SK-N-SH treated with all-trans-retinoic acid at 6 μM for 48 hours (cell line): ENCODE data around the gene PCDH17.

Experiments used
- ATAC-seq: fragments of 200-7000 bp; cut with Tn5 transposase; 3 replicates; pipeline ENCODE4 v1.9.1; 2020; ENCODE audit warnings: mild to moderate bottlenecking, moderate library complexity
- BACH2 ChIP-seq: fragments of 250-450 bp; sonication (Bioruptor Pico); IDR thresholded peaks from 2 replicates; pipeline ENCODE4 v1.9.0; 2021; ENCODE audit warnings: mild to moderate bottlenecking, borderline replicate concordance
- ESRRG ChIP-seq: fragments of 250-450 bp; sonication (Bioruptor Pico); IDR thresholded peaks from 2 replicates; pipeline ENCODE4 v1.6.1; 2021; ENCODE audit warnings: mild to moderate bottlenecking
- ISL1 ChIP-seq: fragments of 250-450 bp; sonication (Bioruptor Pico); IDR thresholded peaks from 2 replicates; pipeline ENCODE4 v2.1.2; 2022; ENCODE audit warnings: mild to moderate bottlenecking, moderate library complexity
- OSR1 ChIP-seq: fragments of 250-450 bp; sonication (Bioruptor Pico); IDR thresholded peaks from 2 replicates; pipeline ENCODE4 v1.8.0; 2022; ENCODE audit warnings: moderate library complexity, mild to moderate bottlenecking, inconsistent platforms
- PPARA ChIP-seq: fragments of 250-450 bp; sonication (Bioruptor Pico); IDR thresholded peaks from 2 replicates; pipeline ENCODE4 v1.5.0; 2020; ENCODE audit warnings: mild to moderate bottlenecking, borderline replicate concordance
- RARB ChIP-seq: fragments of 250-450 bp; sonication (Bioruptor Pico); IDR thresholded peaks from 2 replicates; pipeline ENCODE4 v1.8.0; 2021; ENCODE audit warnings: mild to moderate bottlenecking, moderate library complexity
- SNAI2 ChIP-seq: fragments of 250-450 bp; sonication (Bioruptor Pico); IDR thresholded peaks from 2 replicates; pipeline ENCODE4 v1.5.0; 2020; ENCODE audit warnings: mild to moderate bottlenecking, moderate library complexity
- TCF4 ChIP-seq: fragments of 250-450 bp; sonication (Bioruptor Pico); IDR thresholded peaks from 2 replicates; pipeline ENCODE4 v1.8.0; 2021; ENCODE audit warnings: mild to moderate bottlenecking, moderate library complexity, borderline replicate concordance
- TOX ChIP-seq: fragments of 250-450 bp; sonication (Bioruptor Pico); IDR thresholded peaks from 2 replicates; pipeline ENCODE4 v1.8.0; 2021; ENCODE audit warnings: mild to moderate bottlenecking, moderate library complexity, borderline replicate concordance
- ZC3H10 ChIP-seq: fragments of 250-450 bp; sonication (Bioruptor Pico); IDR thresholded peaks from 2 replicates; pipeline ENCODE4 v1.5.1; 2021; ENCODE audit warnings: mild to moderate bottlenecking, moderate library complexity
- ZFP3 ChIP-seq: fragments of 250-450 bp; sonication (Bioruptor Pico); IDR thresholded peaks from 2 replicates; pipeline ENCODE4 v1.5.0; 2020; ENCODE audit warnings: mild to moderate bottlenecking, moderate library complexity
- ZNF565 ChIP-seq: fragments of 450-650 bp; formaldehyde crosslinking; conservative IDR thresholded peaks from 2 replicates; pipeline ENCODE4 v1.5.0; 2020; ENCODE audit warnings: low read depth, mild to moderate bottlenecking, moderate library complexity
- ZNF70 ChIP-seq: fragments of 450-650 bp; formaldehyde crosslinking; IDR thresholded peaks from 2 replicates; pipeline ENCODE4 v1.5.0; 2020; ENCODE audit warnings: mild to moderate bottlenecking, moderate library complexity
- ZNF8 ChIP-seq: fragments of 450-650 bp; formaldehyde crosslinking; IDR thresholded peaks from 2 replicates; pipeline ENCODE4 v1.5.0; 2020; ENCODE audit warnings: mild to moderate bottlenecking, moderate library complexity
- TF ChIP-seq, protein P1 (sequence below): fragments of 250-450 bp; sonication (Bioruptor Pico); IDR thresholded peaks from 2 replicates; pipeline ENCODE4 v1.8.0; 2021; ENCODE audit warnings: low read depth, mild to moderate bottlenecking, moderate library complexity, borderline replicate concordance
- TF ChIP-seq, protein P2 (sequence below): fragments of 250-450 bp; sonication (Bioruptor Pico); IDR thresholded peaks from 2 replicates; pipeline ENCODE4 v1.5.1; 2021; ENCODE audit warnings: mild to moderate bottlenecking, moderate library complexity
- TF ChIP-seq, protein P3 (sequence below): fragments of 250-450 bp; sonication (Bioruptor Pico); IDR thresholded peaks from 2 replicates; pipeline ENCODE4 v1.5.1; 2020; ENCODE audit warnings: low read depth, mild to moderate bottlenecking, moderate library complexity
- TF ChIP-seq, protein P4 (sequence below): fragments of 250-450 bp; sonication (Bioruptor Pico); IDR thresholded peaks from 2 replicates; pipeline ENCODE4 v1.8.0; 2020; ENCODE audit warnings: mild to moderate bottlenecking, moderate library complexity, borderline replicate concordance
- TF ChIP-seq, protein P5 (sequence below): fragments of 250-450 bp; sonication (Bioruptor Pico); IDR thresholded peaks from 2 replicates; pipeline ENCODE4 v1.5.0; 2020; ENCODE audit warnings: mild to moderate bottlenecking, moderate library complexity

Gene PCDH17

DNA sequence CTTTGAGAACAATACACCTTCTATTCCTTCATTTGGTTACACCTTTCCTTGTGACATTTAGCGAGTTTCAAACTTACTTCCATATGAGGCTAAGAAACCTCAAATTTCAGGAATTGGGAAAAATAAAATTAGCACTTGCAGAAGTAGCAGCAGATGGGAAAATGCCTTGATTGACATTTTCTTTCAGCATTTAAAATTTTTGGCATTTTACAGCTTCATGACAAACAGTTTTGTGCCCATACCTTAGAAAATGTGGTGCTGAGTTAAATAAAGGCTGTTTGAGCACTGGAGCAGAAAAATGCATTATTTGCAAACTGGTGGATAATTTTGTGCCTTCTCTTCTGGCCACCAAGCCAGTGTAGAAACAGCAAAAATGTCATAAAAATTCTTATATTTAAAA is 95.4 kb downstream of the PCDH17 start:
- TF ChIP-seq ZFP3 (CRISPR knock-in tag) (no peak), OSR1 (CRISPR knock-in tag) (no peak), SNAI2 (CRISPR knock-in tag) (no peak), ZNF565 (CRISPR knock-in tag) (no peak), ZC3H10 (CRISPR knock-in tag) (no peak), TOX (CRISPR knock-in tag) (no peak), RARB (CRISPR knock-in tag) (no peak), ZNF8 (CRISPR knock-in tag) (no peak), ESRRG (CRISPR knock-in tag) (no peak), ZNF70 (CRISPR knock-in tag) (no peak), PPARA (CRISPR knock-in tag) (no peak), BACH2 (CRISPR knock-in tag) (no peak), ISL1 (CRISPR knock-in tag) (no peak)
- TF ChIP-seq, protein P1, sequence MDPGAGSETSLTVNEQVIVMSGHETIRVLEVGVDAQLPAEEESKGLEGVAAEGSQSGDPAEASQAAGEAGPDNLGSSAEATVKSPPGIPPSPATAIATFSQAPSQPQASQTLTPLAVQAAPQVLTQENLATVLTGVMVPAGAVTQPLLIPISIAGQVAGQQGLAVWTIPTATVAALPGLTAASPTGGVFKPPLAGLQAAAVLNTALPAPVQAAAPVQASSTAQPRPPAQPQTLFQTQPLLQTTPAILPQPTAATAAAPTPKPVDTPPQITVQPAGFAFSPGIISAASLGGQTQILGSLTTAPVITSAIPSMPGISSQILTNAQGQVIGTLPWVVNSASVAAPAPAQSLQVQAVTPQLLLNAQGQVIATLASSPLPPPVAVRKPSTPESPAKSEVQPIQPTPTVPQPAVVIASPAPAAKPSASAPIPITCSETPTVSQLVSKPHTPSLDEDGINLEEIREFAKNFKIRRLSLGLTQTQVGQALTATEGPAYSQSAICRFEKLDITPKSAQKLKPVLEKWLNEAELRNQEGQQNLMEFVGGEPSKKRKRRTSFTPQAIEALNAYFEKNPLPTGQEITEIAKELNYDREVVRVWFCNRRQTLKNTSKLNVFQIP (CRISPR knock-in tag): no peak
- TF ChIP-seq, protein P2, sequence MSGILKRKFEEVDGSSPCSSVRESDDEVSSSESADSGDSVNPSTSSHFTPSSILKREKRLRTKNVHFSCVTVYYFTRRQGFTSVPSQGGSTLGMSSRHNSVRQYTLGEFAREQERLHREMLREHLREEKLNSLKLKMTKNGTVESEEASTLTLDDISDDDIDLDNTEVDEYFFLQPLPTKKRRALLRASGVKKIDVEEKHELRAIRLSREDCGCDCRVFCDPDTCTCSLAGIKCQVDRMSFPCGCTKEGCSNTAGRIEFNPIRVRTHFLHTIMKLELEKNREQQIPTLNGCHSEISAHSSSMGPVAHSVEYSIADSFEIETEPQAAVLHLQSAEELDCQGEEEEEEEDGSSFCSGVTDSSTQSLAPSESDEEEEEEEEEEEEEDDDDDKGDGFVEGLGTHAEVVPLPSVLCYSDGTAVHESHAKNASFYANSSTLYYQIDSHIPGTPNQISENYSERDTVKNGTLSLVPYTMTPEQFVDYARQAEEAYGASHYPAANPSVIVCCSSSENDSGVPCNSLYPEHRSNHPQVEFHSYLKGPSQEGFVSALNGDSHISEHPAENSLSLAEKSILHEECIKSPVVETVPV: no peak
- TF ChIP-seq, protein P3, sequence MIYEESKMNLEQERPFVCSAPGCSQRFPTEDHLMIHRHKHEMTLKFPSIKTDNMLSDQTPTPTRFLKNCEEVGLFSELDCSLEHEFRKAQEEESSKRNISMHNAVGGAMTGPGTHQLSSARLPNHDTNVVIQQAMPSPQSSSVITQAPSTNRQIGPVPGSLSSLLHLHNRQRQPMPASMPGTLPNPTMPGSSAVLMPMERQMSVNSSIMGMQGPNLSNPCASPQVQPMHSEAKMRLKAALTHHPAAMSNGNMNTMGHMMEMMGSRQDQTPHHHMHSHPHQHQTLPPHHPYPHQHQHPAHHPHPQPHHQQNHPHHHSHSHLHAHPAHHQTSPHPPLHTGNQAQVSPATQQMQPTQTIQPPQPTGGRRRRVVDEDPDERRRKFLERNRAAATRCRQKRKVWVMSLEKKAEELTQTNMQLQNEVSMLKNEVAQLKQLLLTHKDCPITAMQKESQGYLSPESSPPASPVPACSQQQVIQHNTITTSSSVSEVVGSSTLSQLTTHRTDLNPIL (CRISPR knock-in tag): no peak
- TF ChIP-seq, protein P4, sequence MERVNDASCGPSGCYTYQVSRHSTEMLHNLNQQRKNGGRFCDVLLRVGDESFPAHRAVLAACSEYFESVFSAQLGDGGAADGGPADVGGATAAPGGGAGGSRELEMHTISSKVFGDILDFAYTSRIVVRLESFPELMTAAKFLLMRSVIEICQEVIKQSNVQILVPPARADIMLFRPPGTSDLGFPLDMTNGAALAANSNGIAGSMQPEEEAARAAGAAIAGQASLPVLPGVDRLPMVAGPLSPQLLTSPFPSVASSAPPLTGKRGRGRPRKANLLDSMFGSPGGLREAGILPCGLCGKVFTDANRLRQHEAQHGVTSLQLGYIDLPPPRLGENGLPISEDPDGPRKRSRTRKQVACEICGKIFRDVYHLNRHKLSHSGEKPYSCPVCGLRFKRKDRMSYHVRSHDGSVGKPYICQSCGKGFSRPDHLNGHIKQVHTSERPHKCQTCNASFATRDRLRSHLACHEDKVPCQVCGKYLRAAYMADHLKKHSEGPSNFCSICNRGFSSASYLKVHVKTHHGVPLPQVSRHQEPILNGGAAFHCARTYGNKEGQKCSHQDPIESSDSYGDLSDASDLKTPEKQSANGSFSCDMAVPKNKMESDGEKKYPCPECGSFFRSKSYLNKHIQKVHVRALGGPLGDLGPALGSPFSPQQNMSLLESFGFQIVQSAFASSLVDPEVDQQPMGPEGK (CRISPR knock-in tag): no peak
- no peak for ATAC-seq

DNA sequence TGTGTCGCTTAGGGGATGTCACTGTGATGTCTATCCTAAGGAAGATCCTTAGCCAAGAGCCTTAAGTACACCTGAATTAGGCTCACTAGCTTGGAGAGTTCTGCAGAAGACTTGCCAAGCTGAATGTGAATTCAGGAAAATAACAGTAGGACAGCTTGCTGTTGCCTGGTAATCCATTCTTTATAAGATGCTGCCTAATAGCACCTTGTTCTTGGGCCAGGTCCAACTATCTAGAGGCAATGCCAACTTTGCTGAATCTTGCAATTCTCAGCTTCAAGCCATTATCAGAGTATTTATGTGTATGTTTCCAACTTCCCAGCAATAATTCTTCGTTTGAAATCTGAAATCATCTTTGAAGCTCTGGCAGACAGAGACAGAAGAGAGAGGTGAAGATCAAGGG is 102.8 kb downstream of the PCDH17 start:
- no peak for ATAC-seq
- TF ChIP-seq, protein P4 (CRISPR knock-in tag): no peak
- TF ChIP-seq ZNF8 (CRISPR knock-in tag) (no peak), TCF4 (CRISPR knock-in tag) (no peak), BACH2 (CRISPR knock-in tag) (no peak), TOX (CRISPR knock-in tag) (no peak), ZNF565 (CRISPR knock-in tag) (no peak), PPARA (CRISPR knock-in tag) (no peak)
- TF ChIP-seq, protein P5, sequence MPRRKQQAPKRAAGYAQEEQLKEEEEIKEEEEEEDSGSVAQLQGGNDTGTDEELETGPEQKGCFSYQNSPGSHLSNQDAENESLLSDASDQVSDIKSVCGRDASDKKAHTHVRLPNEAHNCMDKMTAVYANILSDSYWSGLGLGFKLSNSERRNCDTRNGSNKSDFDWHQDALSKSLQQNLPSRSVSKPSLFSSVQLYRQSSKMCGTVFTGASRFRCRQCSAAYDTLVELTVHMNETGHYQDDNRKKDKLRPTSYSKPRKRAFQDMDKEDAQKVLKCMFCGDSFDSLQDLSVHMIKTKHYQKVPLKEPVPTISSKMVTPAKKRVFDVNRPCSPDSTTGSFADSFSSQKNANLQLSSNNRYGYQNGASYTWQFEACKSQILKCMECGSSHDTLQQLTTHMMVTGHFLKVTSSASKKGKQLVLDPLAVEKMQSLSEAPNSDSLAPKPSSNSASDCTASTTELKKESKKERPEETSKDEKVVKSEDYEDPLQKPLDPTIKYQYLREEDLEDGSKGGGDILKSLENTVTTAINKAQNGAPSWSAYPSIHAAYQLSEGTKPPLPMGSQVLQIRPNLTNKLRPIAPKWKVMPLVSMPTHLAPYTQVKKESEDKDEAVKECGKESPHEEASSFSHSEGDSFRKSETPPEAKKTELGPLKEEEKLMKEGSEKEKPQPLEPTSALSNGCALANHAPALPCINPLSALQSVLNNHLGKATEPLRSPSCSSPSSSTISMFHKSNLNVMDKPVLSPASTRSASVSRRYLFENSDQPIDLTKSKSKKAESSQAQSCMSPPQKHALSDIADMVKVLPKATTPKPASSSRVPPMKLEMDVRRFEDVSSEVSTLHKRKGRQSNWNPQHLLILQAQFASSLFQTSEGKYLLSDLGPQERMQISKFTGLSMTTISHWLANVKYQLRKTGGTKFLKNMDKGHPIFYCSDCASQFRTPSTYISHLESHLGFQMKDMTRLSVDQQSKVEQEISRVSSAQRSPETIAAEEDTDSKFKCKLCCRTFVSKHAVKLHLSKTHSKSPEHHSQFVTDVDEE (CRISPR knock-in tag): no peak
